IPS-18c (cell line): ENCODE measurements around the gene NAP1L3.

Source experiments
- H3K4me3 ChIP-seq: 2 replicates; pipeline ENCODE4 v1.7.0; 2013; ENCODE audit warnings: low read depth, mild to moderate bottlenecking, low read length, moderate library complexity; ENCODE audit not compliant: insufficient read depth
- H3K9me3 ChIP-seq: one replicate; pipeline ENCODE4 v1.6.1; 2013; ENCODE audit warnings: mild to moderate bottlenecking, low read length, moderate library complexity; ENCODE audit not compliant: control insufficient read depth, insufficient read depth

The NAP1L3 gene, protein sequence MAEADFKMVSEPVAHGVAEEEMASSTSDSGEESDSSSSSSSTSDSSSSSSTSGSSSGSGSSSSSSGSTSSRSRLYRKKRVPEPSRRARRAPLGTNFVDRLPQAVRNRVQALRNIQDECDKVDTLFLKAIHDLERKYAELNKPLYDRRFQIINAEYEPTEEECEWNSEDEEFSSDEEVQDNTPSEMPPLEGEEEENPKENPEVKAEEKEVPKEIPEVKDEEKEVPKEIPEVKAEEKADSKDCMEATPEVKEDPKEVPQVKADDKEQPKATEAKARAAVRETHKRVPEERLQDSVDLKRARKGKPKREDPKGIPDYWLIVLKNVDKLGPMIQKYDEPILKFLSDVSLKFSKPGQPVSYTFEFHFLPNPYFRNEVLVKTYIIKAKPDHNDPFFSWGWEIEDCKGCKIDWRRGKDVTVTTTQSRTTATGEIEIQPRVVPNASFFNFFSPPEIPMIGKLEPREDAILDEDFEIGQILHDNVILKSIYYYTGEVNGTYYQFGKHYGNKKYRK

DNA sequence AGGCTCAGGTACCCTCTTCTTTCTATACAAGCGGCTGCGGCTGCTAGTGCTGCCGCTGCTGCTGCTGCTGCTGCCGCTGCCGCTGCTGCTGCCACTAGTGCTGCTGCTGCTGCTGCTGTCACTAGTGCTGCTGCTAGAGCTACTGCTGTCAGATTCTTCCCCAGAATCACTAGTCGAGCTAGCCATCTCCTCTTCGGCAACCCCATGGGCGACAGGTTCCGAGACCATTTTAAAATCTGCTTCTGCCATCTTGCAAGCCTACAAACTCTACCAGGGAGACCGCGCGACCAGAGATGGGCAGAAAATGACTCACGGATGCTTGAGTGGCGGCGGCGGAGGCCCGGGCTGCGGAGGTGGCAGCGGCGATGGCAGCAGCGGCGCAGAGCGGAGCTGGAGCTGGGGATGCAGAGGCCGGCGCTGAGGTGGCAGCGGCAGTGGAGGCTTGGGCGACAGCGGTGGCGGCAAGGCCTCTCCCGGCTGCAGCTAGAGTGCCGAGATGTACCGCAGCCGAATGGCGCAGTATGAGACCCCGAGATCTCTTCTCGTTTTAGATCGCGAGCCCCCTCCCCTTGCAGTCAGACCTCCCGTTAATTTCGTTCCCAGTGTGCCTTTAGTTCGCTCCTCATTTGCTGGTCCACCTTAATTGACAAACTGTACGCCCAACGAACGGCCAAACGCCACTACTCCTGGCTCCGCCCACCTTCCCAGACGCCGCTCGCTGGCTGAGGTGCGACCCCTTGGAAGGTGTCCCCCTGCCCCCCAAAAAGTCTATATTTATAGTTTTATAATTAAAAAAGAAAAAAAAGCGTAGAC is at the start of gene NAP1L3:
NAP1L3 (minus strand) TSS at position 523 of the 813 bp plus-strand sequence; CDS start at position 249, 274 bp downstream.
- Histone ChIP-seq H3K4me3 (peak within 1 kb of the TSS; percentile 74), H3K9me3 (no peaks in the 10 kb centered on the region)

DNA sequence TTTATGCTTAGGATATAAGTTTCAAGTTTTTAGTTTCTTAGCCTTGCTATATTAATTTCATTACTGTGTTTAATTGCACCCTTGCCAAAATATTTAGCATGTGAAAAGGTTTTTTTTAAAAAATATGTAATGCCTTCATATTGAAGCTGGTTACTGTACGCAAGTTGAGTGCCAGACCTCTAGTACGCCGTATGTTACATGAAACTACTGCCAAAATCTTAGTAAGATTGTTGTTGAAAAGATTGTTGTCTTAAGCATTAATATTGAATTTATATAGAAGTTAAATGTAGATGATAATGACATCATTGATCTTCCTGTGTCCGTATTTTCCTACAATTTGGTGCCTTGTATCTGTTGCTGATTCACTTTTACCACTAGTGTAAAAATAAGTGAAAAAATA is 37.7 kb upstream of the NAP1L3 start:
- Histone ChIP-seq H3K4me3 (no peak overlapping the region), H3K9me3 (no peaks in the 10 kb centered on the region)

DNA sequence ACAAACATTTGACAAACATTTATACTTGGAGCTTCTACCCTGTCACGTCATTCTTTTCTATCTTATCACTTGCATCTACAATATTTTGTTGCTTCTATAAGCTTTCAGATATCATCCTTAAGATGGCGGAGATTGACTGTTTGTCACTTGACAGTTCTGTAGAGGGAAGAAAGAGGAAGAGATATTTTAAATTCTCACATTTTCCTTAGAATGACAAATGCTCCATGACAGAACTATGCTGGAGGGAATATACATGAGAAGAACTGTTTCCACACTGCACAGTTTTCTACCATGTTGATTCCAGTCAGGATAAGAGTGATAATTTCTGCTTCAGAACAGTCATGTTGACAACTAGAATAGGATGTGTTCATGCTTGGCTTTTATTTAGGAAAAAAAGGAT is 30.3 kb upstream of the NAP1L3 start:
- H3K9me3 ChIP-seq, result no peaks in the 10 kb centered on the region
- H3K4me3 ChIP-seq, result no peak overlapping the region

DNA sequence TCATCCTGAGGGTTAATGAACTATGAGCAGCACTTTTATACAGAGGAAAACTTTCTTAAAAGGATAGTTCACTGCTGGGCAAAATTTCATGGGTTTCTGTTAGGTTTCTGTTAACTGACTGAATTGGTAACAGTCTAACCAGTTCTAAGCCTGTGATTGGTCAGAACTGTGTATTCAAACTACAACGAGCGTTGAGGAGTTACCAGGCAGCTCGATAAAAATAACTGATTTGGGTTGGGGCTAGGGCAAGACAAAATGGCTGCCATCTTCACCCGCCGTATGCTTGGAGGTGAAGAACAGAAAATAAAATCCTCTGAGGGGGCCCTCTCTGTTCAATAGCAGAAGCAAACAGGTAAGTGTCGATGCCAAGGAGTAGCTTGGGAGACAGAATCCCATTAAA is 22.6 kb upstream of the NAP1L3 start:
- Histone ChIP-seq H3K9me3 (no peaks in the 10 kb centered on the region), H3K4me3 (no peak overlapping the region)

DNA sequence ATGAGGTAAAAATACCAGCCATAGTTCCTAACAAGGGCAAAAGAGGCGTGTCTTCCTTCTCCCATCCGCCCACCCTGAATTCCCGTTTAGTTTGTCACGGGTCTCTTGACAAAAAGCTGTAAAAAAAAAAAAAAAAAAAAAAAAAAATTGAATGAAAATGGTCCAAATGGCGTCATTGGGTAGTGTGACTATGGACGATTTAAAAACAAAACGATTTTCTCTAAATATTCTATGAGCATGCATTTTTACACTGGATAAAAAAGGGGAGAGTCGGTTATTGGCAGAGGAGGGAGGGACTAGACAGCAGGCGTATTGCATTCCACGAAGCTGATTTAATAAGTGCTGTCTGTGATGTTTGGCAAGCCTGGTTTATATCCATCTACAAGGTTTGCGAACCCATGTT is 492 bp upstream of the NAP1L3 start, which contains the start of gene FAM133A:
FAM133A (plus strand) TSS at position 338 of the 403 bp plus-strand sequence. CDS start 35,214 bp downstream, outside the sequence.
- no peaks in the 10 kb centered on the region for H3K9me3 ChIP-seq
- H3K4me3 ChIP-seq, result peak within 1 kb of the TSS; percentile 74

DNA sequence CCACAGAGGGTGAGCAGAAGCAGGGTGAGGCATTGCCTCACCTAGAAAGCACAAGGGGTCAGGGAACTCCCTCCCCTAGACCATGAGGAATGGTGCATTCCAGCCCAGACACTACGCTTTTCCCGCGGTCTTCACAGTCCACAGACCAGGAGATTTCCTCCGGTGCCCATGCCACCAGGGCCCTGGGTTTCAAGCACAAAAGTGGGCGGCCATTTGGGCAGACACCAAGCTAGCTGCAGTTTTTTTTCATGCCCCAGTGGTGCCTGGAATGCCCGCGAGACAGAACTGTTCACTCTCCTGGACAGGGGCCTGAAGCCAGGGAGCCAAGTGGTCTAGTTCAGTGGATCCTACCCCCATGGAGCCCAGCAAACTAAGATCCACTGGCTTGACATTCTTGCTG is 12.8 kb downstream of the NAP1L3 start:
- no peaks in the 10 kb centered on the region for H3K9me3 ChIP-seq
- H3K4me3 ChIP-seq, result no peak overlapping the region

DNA sequence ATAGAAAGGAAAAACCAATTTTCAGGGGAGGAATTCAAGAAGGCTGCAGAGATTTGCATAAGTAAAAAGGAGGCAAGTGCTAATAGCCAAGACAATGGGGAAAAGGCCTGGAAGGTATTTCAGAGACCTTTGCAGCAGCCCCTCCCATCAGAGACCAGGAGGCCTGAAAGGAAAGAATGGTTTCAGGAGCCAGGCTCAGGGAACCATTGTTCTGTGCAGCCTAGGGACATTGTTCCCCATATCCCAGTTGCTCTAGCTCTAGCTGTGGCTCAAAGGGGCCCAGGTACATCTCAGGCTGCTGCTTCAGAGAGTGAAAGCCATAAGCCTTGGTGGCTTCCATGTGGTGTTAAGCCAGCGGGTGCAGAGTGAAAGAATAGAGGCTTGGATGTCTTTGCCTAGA is 24.0 kb downstream of the NAP1L3 start:
- Histone ChIP-seq H3K9me3 (no peaks in the 10 kb centered on the region), H3K4me3 (no peak overlapping the region)

DNA sequence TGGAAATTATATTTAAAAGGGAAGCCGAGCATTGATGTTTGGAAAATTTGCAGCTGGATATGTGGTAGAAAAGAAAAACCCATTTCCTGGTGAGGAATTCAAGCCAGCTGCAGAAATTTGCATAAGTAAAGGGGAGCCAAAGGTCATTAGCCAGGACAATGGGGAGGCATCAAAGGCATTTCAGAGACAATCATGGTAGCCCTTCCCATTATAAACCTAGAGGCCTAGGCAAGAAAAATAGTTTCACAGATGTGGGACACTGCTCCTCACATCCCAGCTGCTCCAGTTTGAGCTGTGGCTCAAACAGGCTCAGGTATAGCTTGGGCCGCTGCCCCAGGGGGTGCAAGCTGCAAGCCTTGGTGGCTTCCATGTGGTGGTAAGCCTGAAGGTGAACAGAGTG is 35.8 kb downstream of the NAP1L3 start:
- no peak overlapping the region for H3K4me3 ChIP-seq
- H3K9me3 ChIP-seq, result peaks cover 2% of the 10 kb centered on the region
